AG04449 (cell line): ENCODE data around the gene OVCA2.

Experiments used
- CTCF ChIA-PET: fragments of 350-600 bp; formaldehyde crosslinking; extraction: SDS; loops from one replicate; lab custom pipeline; 2021; ENCODE audit warnings: antibody characterized with exemption; lab: Yijun Ruan, JAX
- POLR2A ChIA-PET: fragments of 400-600, 350-600 bp; formaldehyde crosslinking; extraction: SDS; loops from one replicate; lab custom pipeline; 2020; ENCODE audit warnings: antibody characterized with exemption, inconsistent platforms; lab: Yijun Ruan, JAX
- DNase-seq: peaks from one replicate; pipeline ENCODE4 v3.0.0-alpha.2; 2010; ENCODE audit warnings: low read depth, low spot score
- H3K4me3 ChIP-seq: 2 replicates; pipeline ENCODE4 v1.5.1; 2011; ENCODE audit warnings: low read depth, mild to moderate bottlenecking, control low read depth, low read length
- TF ChIP-seq, protein P1 (sequence below): IDR thresholded peaks from one replicate; pipeline ENCODE4 v1.5.1; 2011; ENCODE audit warnings: mild to moderate bottlenecking, moderate library complexity, low read length, control low read depth, inconsistent platforms; ENCODE audit not compliant: insufficient read depth; ENCODE audit errors: missing control alignments

The OVCA2 gene

DNA sequence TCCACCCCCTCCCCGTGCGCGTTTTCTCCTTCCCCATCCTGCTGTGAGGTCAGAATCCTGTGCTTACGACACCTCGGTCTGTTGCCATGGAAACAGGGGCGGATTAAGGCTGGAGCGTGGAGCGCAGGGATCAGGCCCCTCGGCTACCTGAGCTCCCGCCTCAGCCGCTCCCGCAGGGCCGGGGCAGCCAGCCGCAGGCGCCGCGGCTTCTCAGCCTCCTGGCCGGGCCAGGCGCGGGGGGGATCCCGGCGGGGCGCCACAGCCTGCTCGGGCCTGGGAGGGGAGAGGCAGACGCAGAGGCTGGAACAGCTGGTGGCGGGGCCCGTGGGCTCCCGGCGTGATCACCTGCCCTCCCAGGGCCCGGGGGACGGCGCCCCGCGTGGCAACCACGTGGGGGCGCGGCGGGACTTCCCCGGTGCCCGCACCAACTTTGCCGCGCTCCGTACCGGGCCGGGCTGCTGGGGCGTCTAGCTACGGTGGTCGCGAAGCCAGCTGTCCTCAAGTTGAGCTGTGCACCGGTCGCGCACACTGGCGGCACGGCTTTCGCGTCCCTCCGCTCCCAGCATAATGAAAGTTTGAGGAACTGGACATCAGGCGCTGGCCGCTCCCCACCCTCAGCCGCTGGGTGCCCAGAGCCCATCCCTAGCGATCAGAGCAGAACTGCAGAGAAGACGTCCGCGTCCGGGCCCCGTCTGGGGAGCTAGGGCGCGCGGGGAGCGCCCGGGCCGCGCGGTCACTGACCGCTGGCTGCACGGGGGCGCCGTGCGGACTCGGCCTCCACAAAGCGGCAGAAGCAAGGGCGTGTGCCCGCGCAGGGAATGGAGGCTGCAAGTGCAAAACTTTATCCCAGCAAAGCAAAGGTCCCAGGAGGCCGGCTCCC, 17.9 kb upstream of the OVCA2 start:
- no peak for DNase-seq
- peak overlapping the region; percentile 51 for H3K4me3 ChIP-seq
- TF ChIP-seq, protein P1, sequence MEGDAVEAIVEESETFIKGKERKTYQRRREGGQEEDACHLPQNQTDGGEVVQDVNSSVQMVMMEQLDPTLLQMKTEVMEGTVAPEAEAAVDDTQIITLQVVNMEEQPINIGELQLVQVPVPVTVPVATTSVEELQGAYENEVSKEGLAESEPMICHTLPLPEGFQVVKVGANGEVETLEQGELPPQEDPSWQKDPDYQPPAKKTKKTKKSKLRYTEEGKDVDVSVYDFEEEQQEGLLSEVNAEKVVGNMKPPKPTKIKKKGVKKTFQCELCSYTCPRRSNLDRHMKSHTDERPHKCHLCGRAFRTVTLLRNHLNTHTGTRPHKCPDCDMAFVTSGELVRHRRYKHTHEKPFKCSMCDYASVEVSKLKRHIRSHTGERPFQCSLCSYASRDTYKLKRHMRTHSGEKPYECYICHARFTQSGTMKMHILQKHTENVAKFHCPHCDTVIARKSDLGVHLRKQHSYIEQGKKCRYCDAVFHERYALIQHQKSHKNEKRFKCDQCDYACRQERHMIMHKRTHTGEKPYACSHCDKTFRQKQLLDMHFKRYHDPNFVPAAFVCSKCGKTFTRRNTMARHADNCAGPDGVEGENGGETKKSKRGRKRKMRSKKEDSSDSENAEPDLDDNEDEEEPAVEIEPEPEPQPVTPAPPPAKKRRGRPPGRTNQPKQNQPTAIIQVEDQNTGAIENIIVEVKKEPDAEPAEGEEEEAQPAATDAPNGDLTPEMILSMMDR = peak; percentile 2
- ChIA-PET POLR2A (no interaction called here), CTCF (interaction anchor here (0.7 to 15.3 kb wide), 11 partner anchors 7 to 307 kb away, joined by 3 to 223 read pairs (median 7); no protein-coding TSS in a partner anchor)

DNA sequence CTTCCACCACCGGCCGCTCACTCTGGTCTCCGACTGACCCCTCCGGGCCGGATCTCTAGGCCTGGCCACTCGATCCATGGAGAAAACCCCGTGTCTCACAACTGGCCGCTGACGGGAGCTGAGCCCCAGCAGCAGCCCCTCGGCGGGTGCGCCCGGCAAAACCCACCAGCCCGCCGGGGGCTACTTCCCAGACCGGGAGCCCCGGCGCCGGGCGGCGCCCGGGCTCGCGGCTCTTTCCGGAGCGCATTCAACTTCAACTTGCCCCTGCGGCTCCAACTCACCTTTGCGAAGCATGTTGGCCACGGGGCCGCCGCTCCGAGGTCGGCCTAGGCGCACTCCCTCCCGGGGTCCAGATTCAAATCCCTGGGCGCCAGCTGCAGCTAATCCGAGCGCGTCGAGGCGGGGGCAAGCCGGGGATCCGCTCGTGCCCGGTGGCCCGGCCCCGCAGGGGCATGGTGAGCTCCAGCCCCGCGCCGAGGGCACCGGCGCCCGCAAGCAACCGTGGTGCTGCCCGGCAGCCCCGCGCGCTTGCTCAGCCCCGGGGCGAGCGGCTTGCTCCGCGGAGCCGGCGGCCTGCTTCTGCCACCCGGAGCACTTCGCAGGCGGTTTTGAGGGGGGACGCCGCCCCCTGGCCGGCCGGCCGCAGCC, 17.1 kb upstream of the OVCA2 start:
- POLR2A ChIA-PET = no interaction called here
- no peak for DNase-seq
- TF ChIP-seq, protein P1 = no peak
- CTCF ChIA-PET = interaction anchor here (0.7 to 15.3 kb wide), 20 partner anchors 8 to 308 kb away, joined by 3 to 223 read pairs (median 5); partner anchors contain the start of gene OVCA2
- H3K4me3 ChIP-seq = peak overlapping the region; percentile 51

DNA sequence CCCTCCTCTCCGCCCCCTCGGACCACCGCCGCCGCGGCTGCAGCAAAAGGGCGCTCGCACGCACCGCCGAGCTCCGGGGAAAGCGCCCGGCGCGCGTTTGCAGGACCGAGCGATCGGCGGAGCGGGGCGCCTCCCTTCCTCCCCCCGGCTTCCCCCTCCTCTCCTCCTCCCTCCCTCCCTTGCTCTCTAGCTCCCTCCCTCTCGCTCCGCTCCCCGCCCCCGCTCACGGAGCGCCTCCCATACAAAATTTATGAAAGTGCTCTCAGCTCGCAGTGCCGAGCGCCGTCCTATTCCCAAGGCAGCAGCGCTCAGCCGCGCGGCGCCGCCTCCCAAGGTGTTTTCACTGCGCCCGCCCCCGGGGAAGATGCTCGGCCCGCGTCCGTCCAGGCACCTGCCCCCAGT, 16.6 kb upstream of the OVCA2 start, which contains the start of gene RTN4RL1:
TSS of gene RTN4RL1 (minus strand) at position 115 of the 402 bp plus-strand sequence. CDS start 469 bp downstream, outside the sequence.
- POLR2A ChIA-PET = interaction anchor here (1.2 kb wide), 1 partner anchor 310 kb away, joined by 3 read pairs; no protein-coding TSS in a partner anchor
- peak within 1 kb of the TSS; percentile 51 for H3K4me3 ChIP-seq
- DNase-seq = no peak
- TF ChIP-seq, protein P1 = peak; percentile 1
- CTCF ChIA-PET = interaction anchor here (0.8 to 15.3 kb wide), 25 partner anchors 8 to 308 kb away, joined by 3 to 223 read pairs (median 4); partner anchors contain the start of gene OVCA2

DNA sequence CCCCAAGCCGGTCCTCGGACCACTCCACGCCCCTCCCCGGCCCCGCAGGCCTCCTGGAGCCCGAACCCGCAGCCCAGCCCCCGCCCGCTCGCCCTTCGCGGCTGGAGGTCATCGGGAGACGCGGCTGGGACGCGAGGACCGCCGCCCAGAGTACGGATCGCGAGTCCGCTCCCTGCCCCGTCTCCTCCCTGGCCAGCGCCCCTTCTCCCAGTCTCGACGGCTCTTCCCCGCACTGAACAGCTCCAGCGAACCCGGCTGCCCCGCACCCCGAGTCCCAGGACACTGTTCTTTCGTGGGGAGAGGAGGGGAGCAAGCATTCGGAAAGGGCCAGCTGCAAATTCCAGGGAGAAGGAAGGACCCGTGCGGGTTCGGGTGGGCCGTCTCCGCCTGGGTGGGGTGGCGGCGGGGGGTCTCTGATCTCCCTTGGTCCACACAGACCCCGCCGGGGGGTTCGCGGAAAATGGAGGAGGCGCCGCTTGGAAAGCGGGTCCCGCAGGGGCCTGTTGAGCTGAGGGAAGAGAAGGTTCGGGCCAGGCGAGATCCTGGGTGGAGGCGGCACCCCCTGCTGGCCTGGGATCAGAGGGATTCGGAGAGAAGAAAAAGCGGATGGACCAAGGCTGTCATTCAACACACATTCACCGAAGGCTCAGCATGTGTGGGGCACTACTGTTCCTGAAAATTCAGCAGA, 16.1 kb upstream of the OVCA2 start:
- POLR2A ChIA-PET = interaction anchor here (0.6 to 1.2 kb wide), 2 partner anchors 117 to 310 kb away, joined by 3 read pairs; no protein-coding TSS in a partner anchor
- CTCF ChIA-PET = interaction anchor here (0.6 to 15.3 kb wide), 29 partner anchors 9 to 309 kb away, joined by 3 to 223 read pairs (median 4); partner anchors contain the start of gene OVCA2

DNA sequence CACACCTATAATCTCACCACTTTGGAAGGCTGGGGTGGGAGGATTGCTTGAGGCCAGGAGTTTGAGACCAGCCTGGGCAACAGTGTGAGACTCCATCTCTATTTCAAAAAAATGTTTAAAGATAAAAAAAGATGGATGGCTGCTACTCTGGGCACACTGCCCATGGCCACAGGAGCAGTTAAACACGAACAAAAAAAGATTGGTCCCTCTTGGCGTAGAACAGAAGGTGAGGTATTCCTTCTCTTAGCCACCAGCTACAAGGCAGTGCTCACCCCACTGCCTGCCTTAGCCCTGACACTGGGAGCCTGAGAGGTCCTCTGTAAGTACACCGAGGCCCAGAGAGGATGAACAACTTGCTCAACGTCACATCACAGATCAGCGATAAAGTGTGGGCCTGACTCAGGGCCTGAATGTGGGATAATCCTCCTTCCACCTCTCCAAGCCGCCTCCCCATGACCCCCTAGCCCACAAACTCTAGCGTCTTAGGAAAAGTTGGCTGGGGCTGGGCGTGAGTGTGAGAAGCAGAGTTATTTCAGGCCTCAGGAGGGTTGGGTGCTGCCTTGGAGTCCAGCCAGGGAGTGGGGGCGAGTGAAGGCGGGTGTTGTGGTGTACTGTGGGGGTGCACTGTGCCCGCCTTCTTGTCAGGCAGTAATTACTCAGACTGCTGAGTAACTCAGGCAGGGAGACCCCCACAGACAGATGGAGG, 14.1 kb upstream of the OVCA2 start:
- no peak overlapping the region for H3K4me3 ChIP-seq
- POLR2A ChIA-PET = no interaction called here
- CTCF ChIA-PET = interaction anchor here (1.3 to 15.3 kb wide), 5 partner anchors 117 to 302 kb away, joined by 3 to 223 read pairs (median 28); no protein-coding TSS in a partner anchor
- TF ChIP-seq, protein P1 = no peak
- DNase-seq = no peak

More for the DNA sequence above, 16.1 kb upstream of the OVCA2 start:
- H3K4me3 ChIP-seq = peak overlapping the region; percentile 51
- TF ChIP-seq, protein P1 = peak; percentile 84
- no peak for DNase-seq
